HG03135 (cell line): ENCODE data around the gene LMO1.

Experiments
- ATAC-seq: cut with Tn5 transposase; IDR thresholded peaks from one replicate; pipeline ENCODE4 v1.9.1; 2021; ENCODE audit warnings: mild to moderate bottlenecking, moderate library complexity; ENCODE audit not compliant: unreplicated experiment

The LMO1 gene

GRCh38 chr11:8263769-8264410, at the start of gene LMO1:
TSS of gene LMO1 (minus strand) at chr11:8263878. CDS start at chr11:8263362, 516 bp downstream.
- no peak for ATAC-seq

GRCh38 chr11:8312986-8313385, 49.3 kb upstream of the LMO1 start:
- ATAC-seq: no peak

GRCh38 chr11:8311366-8311765, 47.7 kb upstream of the LMO1 start:
- ATAC-seq: no peak

GRCh38 chr11:8310743-8311298, 47.1 kb upstream of the LMO1 start:
- no peak for ATAC-seq

- no peak for ATAC-seq
These were observed 46.2 kb upstream of the LMO1 start for GRCh38 chr11:8309862-8310261.

GRCh38 chr11:8309311-8309710, 45.6 kb upstream of the LMO1 start:
- no peak for ATAC-seq

- no peak for ATAC-seq
These were observed 43.9 kb upstream of the LMO1 start for GRCh38 chr11:8307601-8308000.

- ATAC-seq: no peak
These were observed 37.9 kb upstream of the LMO1 start for GRCh38 chr11:8301622-8302021.

GRCh38 chr11:8298801-8299786, 35.4 kb upstream of the LMO1 start:
- ATAC-seq: no peak

GRCh38 chr11:8297781-8298440, 34.2 kb upstream of the LMO1 start:
- ATAC-seq: no peak

- ATAC-seq: no peak
These were observed 33.2 kb upstream of the LMO1 start for GRCh38 chr11:8296872-8297271.

GRCh38 chr11:8296038-8296649, 32.5 kb upstream of the LMO1 start:
- no peak for ATAC-seq

GRCh38 chr11:8294251-8294935, 30.7 kb upstream of the LMO1 start:
- ATAC-seq: no peak

- no peak for ATAC-seq
These were observed 29.5 kb upstream of the LMO1 start for GRCh38 chr11:8293171-8293570.

GRCh38 chr11:8292351-8292750, 28.7 kb upstream of the LMO1 start:
- ATAC-seq: no peak

- ATAC-seq: no peak
These were observed 28.0 kb upstream of the LMO1 start for GRCh38 chr11:8291421-8292350.

GRCh38 chr11:8290081-8290810, 26.6 kb upstream of the LMO1 start:
- no peak for ATAC-seq

- ATAC-seq: no peak
These were observed 25.8 kb upstream of the LMO1 start for GRCh38 chr11:8289492-8289918.
